B cell (primary cell): ENCODE results near the gene HTRA3. TPM values are rescaled to one million over a fixed set of nuclear protein-coding genes. Genes with fewer than 3 reads are reported as not detected.

Source experiments
- ATAC-seq: fragments of 200-7000 bp; cut with Tn5 transposase; one replicate; pipeline ENCODE4 v1.10.0; 2021; ENCODE audit warnings: low read depth, mild to moderate bottlenecking, moderate number of reproducible peaks, moderate library complexity
- CTCF ChIA-PET: fragments of 350-600 bp; sonication (Branson Sonifier 250); formaldehyde crosslinking; loops from one replicate; lab custom pipeline; 2021; ENCODE audit warnings: antibody characterized with exemption, inconsistent platforms; lab: Charles Lee
- POLR2A ChIA-PET: fragments of 350-600 bp; sonication (Branson Sonifier 250); formaldehyde crosslinking; loops from one replicate; lab custom pipeline; 2021; ENCODE audit warnings: antibody characterized with exemption; lab: Charles Lee
- DNase-seq: peaks from one replicate; pipeline ENCODE4 v3.0.0; 2013
- H2AFZ ChIP-seq: 2 replicates; pipeline ENCODE4 v1.6.1; 2012; ENCODE audit warnings: mild to moderate bottlenecking, low read depth, low read length; ENCODE audit not compliant: insufficient read depth, poor library complexity, severe bottlenecking
- H3K27ac ChIP-seq, 2 donors: 1 replicate in 1 of 2; 2 replicates in 1 of 2; pipeline ENCODE4 v1.5.1; 2012 to 2013; ENCODE audit warnings: low read length in 2 of 2, mild to moderate bottlenecking in 2 of 2, moderate library complexity in 1 of 2
- H3K27me3 ChIP-seq, 4 experiments: fragments of 200-600 bp in 1 of 4; sonication (generic) in 1 of 4; replicated peaks in 1 of 4; 1 replicate in 2 of 4; 2 replicates in 2 of 4; pipeline versions ENCODE4 v1.6.1 to v1.7.0; 2013 to 2016; ENCODE audit warnings: low read length in 3 of 4, mild to moderate bottlenecking in 2 of 4, mixed read lengths in 1 of 4, moderate library complexity in 1 of 4; ENCODE audit not compliant: insufficient read depth in 4 of 4, control insufficient read depth in 3 of 4; ENCODE audit errors: control extremely low read depth in 1 of 4
- H3K36me3 ChIP-seq, 2 experiments: replicated peaks in 1 of 2; 1 replicate in 1 of 2; 2 replicates in 1 of 2; pipeline versions ENCODE4 v1.6.1 to v1.7.1; 2013; ENCODE audit warnings: low read length in 1 of 2; ENCODE audit not compliant: insufficient read depth in 2 of 2, control insufficient read depth in 1 of 2; ENCODE audit errors: control extremely low read depth in 1 of 2, extremely low read depth in 1 of 2
- H3K4me1 ChIP-seq, 2 donors: fragments of 200-600 bp in 1 of 2; sonication (generic) in 1 of 2; 1 replicate in 1 of 2; 2 replicates in 1 of 2; pipeline versions ENCODE4 v1.5.1 to v1.6.1; 2013 to 2017; ENCODE audit warnings: low read length in 2 of 2; ENCODE audit not compliant: control insufficient read depth in 2 of 2, insufficient read depth in 2 of 2
- H3K4me2 ChIP-seq: replicated peaks from 2 replicates; pipeline ENCODE3; 2012; ENCODE audit warnings: mild to moderate bottlenecking, low read depth, low read length; ENCODE audit not compliant: poor library complexity, severe bottlenecking
- H3K4me3 ChIP-seq, 5 experiments: fragments of 200-600 bp in 1 of 5; sonication (generic) in 1 of 5; 1 replicate in 3 of 5; 2 replicates in 2 of 5; pipeline versions ENCODE4 v1.5.1 to v1.7.0; 2011 to 2016; ENCODE audit warnings: low read length in 4 of 5, mild to moderate bottlenecking in 4 of 5, low read depth in 2 of 5, control low read depth in 1 of 5, moderate library complexity in 1 of 5; ENCODE audit not compliant: insufficient read depth in 1 of 5; ENCODE audit errors: control extremely low read depth in 1 of 5, extremely low read depth in 1 of 5
- H3K79me2 ChIP-seq: fragments of 200-600 bp; sonication (generic); one replicate; pipeline ENCODE4 v1.6.0; 2016; ENCODE audit warnings: low read length; ENCODE audit not compliant: control insufficient read depth, insufficient read depth
- H3K9ac ChIP-seq: fragments of 200-600 bp; sonication (generic); 2 replicates; pipeline ENCODE4 v1.6.1; 2017; ENCODE audit warnings: mild to moderate bottlenecking, low read length, moderate library complexity
- H3K9me3 ChIP-seq, 3 donors: one replicate each; pipeline versions ENCODE4 v1.6.1 to v1.7.1; 2013; ENCODE audit warnings: low read length in 2 of 3; ENCODE audit not compliant: control insufficient read depth in 2 of 3, insufficient read depth in 1 of 3; ENCODE audit errors: control extremely low read depth in 1 of 3
- H4K20me1 ChIP-seq: 2 replicates; pipeline ENCODE4 v1.6.0; 2012; ENCODE audit warnings: mild to moderate bottlenecking, low read length; ENCODE audit not compliant: insufficient read depth, control insufficient read depth, poor library complexity, severe bottlenecking
- H3K27ac Mint-ChIP-seq: one replicate; pipeline ENCODE4 v1.8.0; 2021; ENCODE audit warnings: mixed read lengths
- H3K27me3 Mint-ChIP-seq: one replicate; pipeline ENCODE4 v1.8.0; 2021; ENCODE audit warnings: mixed read lengths
- H3K4me1 Mint-ChIP-seq: one replicate; pipeline ENCODE4 v1.8.0; 2021; ENCODE audit warnings: mixed read lengths
- H3K4me3 Mint-ChIP-seq: one replicate; pipeline ENCODE4 v1.8.0; 2021; ENCODE audit warnings: mixed read lengths
- H3K9me3 Mint-ChIP-seq: one replicate; pipeline ENCODE4 v1.8.0; 2022; ENCODE audit warnings: mixed read lengths; ENCODE audit not compliant: insufficient read depth
- EZH2 ChIP-seq: IDR thresholded peaks from 2 replicates; pipeline ENCODE4 v1.6.1; 2012; ENCODE audit warnings: borderline replicate concordance, low read depth, mild to moderate bottlenecking, moderate library complexity, low read length; ENCODE audit not compliant: insufficient read depth, poor library complexity, severe bottlenecking
- WGBS: methylation state at CpG from one replicate; pipeline ENCODE4 v1.1.5; 2013; ENCODE audit warnings: missing lambda C conversion rate; ENCODE audit not compliant: insufficient coverage; 5-methylcytosine and 5-hydroxymethylcytosine counted together
- intact Hi-C: fragments of 100-400 bp; cut with micrococcal nuclease; formaldehyde crosslinking; loops from one replicate; pipeline ENCODE4 v1.10.0; 2022
- polyA plus RNA-seq: library from polyadenylated mRNA; depleted of rRNA; stranded (reverse); fragments of >200 nt; gene quantifications from 2 replicates; pipeline ENCODE4 v1.2.3, GENCODE V29; 2012
- total RNA-seq, 2 donors: library from RNA; stranded (reverse); fragments of 120-200 nt in 1 of 2; gene quantifications; 1 replicate in 1 of 2; 2 replicates in 1 of 2; pipeline versions ENCODE4 v1.2.3 to v1.2.4, GENCODE V29; 2013 to 2022
- TF ChIP-seq, protein P1 (sequence below): fragments of 200-600 bp; IDR thresholded peaks from one replicate; pipeline ENCODE4 v1.8.0; 2022; ENCODE audit warnings: antibody characterized with exemption, mild to moderate bottlenecking

HTRA3 gene
- total and polyA plus RNA-seq, 2 donors (not counting 1 experiment from before 2014, with no cell fraction given) = not detected

- no peak overlapping the region for H2AFZ ChIP-seq
- no peak overlapping the region for H3K9ac ChIP-seq
- POLR2A ChIA-PET = no interaction called here
- Mint-ChIP-seq H3K9me3 (no peaks in the 10 kb centered on the region), H3K27ac (peak overlapping the region; percentile 20), H3K27me3 (no peaks in the 10 kb centered on the region), H3K4me3 (peak overlapping the region; percentile 59), H3K4me1 (peaks cover 5% of the 10 kb centered on the region)
- ATAC-seq = peak; percentile 51
- intact Hi-C loops = no loop called here
- no peak overlapping the region for H3K4me2 ChIP-seq
- peak overlapping the region in 1 of 5 experiments; percentile 9 for H3K4me3 ChIP-seq
- no peak overlapping the region for H3K27ac ChIP-seq
- H3K36me3 ChIP-seq = no peaks in the 10 kb centered on the region
- TF ChIP-seq, protein P1, sequence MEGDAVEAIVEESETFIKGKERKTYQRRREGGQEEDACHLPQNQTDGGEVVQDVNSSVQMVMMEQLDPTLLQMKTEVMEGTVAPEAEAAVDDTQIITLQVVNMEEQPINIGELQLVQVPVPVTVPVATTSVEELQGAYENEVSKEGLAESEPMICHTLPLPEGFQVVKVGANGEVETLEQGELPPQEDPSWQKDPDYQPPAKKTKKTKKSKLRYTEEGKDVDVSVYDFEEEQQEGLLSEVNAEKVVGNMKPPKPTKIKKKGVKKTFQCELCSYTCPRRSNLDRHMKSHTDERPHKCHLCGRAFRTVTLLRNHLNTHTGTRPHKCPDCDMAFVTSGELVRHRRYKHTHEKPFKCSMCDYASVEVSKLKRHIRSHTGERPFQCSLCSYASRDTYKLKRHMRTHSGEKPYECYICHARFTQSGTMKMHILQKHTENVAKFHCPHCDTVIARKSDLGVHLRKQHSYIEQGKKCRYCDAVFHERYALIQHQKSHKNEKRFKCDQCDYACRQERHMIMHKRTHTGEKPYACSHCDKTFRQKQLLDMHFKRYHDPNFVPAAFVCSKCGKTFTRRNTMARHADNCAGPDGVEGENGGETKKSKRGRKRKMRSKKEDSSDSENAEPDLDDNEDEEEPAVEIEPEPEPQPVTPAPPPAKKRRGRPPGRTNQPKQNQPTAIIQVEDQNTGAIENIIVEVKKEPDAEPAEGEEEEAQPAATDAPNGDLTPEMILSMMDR = no peak
- TF ChIP-seq EZH2 = no peak
- CTCF ChIA-PET = no interaction called here
- H3K79me2 ChIP-seq = no peaks in the 10 kb centered on the region
- H3K4me1 ChIP-seq = no peaks in the 10 kb centered on the region
- H3K9me3 ChIP-seq = no peaks in the 10 kb centered on the region
- WGBS = 79% methylated on average over 29 of the region's 29 CpGs
- H4K20me1 ChIP-seq = no peaks in the 10 kb centered on the region
- no peaks in the 10 kb centered on the region for H3K27me3 ChIP-seq
- no peak for DNase-seq
Measured at GRCh38 chr4:8289956-8290700, 20.6 kb downstream of the HTRA3 start.

- Histone ChIP-seq H3K79me2 (no peaks in the 10 kb centered on the region), H3K36me3 (no peaks in the 10 kb centered on the region), H3K4me2 (no peak overlapping the region), H3K9me3 (peaks cover 0 to 5% (median 0%) of the 10 kb centered on the region in 3 donors), H3K9ac (no peak overlapping the region), H3K27me3 (no peaks in the 10 kb centered on the region), H3K4me1 (no peaks in the 10 kb centered on the region), H3K4me3 (peak overlapping the region in 1 of 5 experiments; percentile 9), H4K20me1 (no peaks in the 10 kb centered on the region), H3K27ac (no peak overlapping the region), H2AFZ (no peak overlapping the region)
- peaks cover 5% of the 10 kb centered on the region for H3K4me1 Mint-ChIP-seq
- POLR2A ChIA-PET = no interaction called here
- TF ChIP-seq EZH2 = no peak
- TF ChIP-seq, protein P1 = no peak
- no peak for DNase-seq
- peak; percentile 17 for ATAC-seq
- no peak overlapping the region for H3K27ac Mint-ChIP-seq
- peak overlapping the region; percentile 59 for H3K4me3 Mint-ChIP-seq
- CTCF ChIA-PET = no interaction called here
- intact Hi-C loops = no loop called here
- no peaks in the 10 kb centered on the region for H3K9me3 Mint-ChIP-seq
- no peaks in the 10 kb centered on the region for H3K27me3 Mint-ChIP-seq
- WGBS = 89% methylated on average over 7 of the region's 8 CpGs
Measured at GRCh38 chr4:8290701-8290970, 21.1 kb downstream of the HTRA3 start.
